Adrenal gland (tissue), 12 donors: ENCODE measurements around the gene GRPEL1. TPM values are rescaled to one million over a fixed set of nuclear protein-coding genes. Genes with fewer than 3 reads are reported as not detected.
A peak's percentile ranks its signal among the peaks of the same experiment; 100 is the strongest.

Experiments
- DNase-seq, 7 donors: peaks; one replicate each; pipeline ENCODE4 v3.0.0-alpha.2; 2019 to 2020
- H3K27ac ChIP-seq, 5 donors: fragments of 200-600 bp; sonication (generic) in 4 of 5; 1 replicate in 3 of 5; 2 replicates in 2 of 5; pipeline versions ENCODE4 v1.5.1 to v1.8.0; 2016 to 2020; ENCODE audit warnings: mild to moderate bottlenecking in 1 of 5
- H3K27me3 ChIP-seq: fragments of 200-600 bp; 2 replicates; pipeline ENCODE4 v1.8.0; 2021
- H3K36me3 ChIP-seq, 2 donors: fragments of 200-600 bp; replicated peaks in 1 of 2; 1 replicate in 1 of 2; 2 replicates in 1 of 2; pipeline versions ENCODE4 v1.5.1 to v1.8.0; 2018 to 2022
- H3K4me1 ChIP-seq, 2 donors: fragments of 200-600 bp; replicated peaks in 1 of 2; 1 replicate in 1 of 2; 2 replicates in 1 of 2; pipeline versions ENCODE4 v1.5.1 to v1.8.0; 2018 to 2021
- H3K4me3 ChIP-seq, 4 donors: fragments of 200-600 bp; sonication (generic) in 3 of 4; one replicate each; pipeline ENCODE4 v1.5.1; 2016 to 2018
- H3K9me3 ChIP-seq, 3 donors: fragments of 200-600 bp; sonication (generic) in 1 of 3; replicated peaks in 1 of 3; 1 replicate in 2 of 3; 2 replicates in 1 of 3; pipeline versions ENCODE4 v1.5.1 to v1.8.0; 2016 to 2021
- POLR2A ChIP-seq, 2 donors: fragments of 450-650 bp; IDR thresholded peaks; one replicate each; pipeline ENCODE4 v1.6.1; 2017; ENCODE audit warnings: antibody characterized with exemption in 2 of 2, mild to moderate bottlenecking in 2 of 2, moderate library complexity in 1 of 2
- WGBS, 4 donors: extraction: QIAGEN DNeasy Blood & Tissue Kit in 2 of 4; methylation state at CpG; one replicate each; pipeline versions ENCODE4 v1.1.5 to v1.1.7; 2013 to 2017; 5-methylcytosine and 5-hydroxymethylcytosine counted together
- intact Hi-C, 2 donors: fragments of 100-400 bp; cut with DNase I; formaldehyde crosslinking; loops; one replicate each; pipeline versions ENCODE4 v1.14.1 to v1.15.0; 2022 to 2023
- polyA plus RNA-seq, 3 donors: library from polyadenylated mRNA; stranded (reverse); fragments of 200-250 nt in 2 of 3; fragments of 350-450 nt in 1 of 3; fragmentation: Illumina TruSeq in 1 of 3; extraction: RNeasy Lipid Tissue Mini Kit (QIAGEN cat#74804) in 1 of 3; gene quantifications; one replicate each; pipeline ENCODE4 v1.2.3, GENCODE V29; 2013 to 2014
- total RNA-seq, 9 donors: library from RNA; depleted of rRNA in 4 of 9; stranded (reverse); fragments of >200 nt in 4 of 9; fragments of 120-200 nt in 1 of 9; fragmentation: NEBNext Ultra II Directional in 1 of 9; extraction: Animal tissue kit (Norgen Biotek cat#: 25700) in 1 of 9; gene quantifications; one replicate each; pipeline versions ENCODE4 v1.1.0 to v1.2.4, GENCODE V29; 2013 to 2023
- TF ChIP-seq, protein P1 (sequence below), 6 experiments: fragments of 450-650 bp in 4 of 6; fragments of 200-600 bp in 2 of 6; sonication (generic) in 1 of 6; IDR thresholded peaks; 1 replicate in 5 of 6; 2 replicates in 1 of 6; pipeline versions ENCODE4 v1.5.1 to v1.8.0; 2016 to 2021; ENCODE audit warnings: antibody characterized with exemption in 6 of 6, mild to moderate bottlenecking in 2 of 6, moderate library complexity in 1 of 6
- donor health status: healthy with polysubstance abuse.
- donor health status: Bipolar disorder and iron deficiency.
- donor health status: DM: yes; HTN: yes; CAD: no.
- donor health status: DM: no; HTN: no; CAD: no.
- donor health status: DM: no; HTN: no; CAD: no.
- donor health status: DM: yes; HTN: yes; CAD: no.

The GRPEL1 gene
- total and polyA plus RNA-seq, 12 donors = 35.8 to 439 (median 80.0) TPM

GRCh38 chr4:7024336-7024890 is 43.5 kb downstream of the GRPEL1 start:
- no peak for TF ChIP-seq POLR2A (IDR thresholded peaks at IDR 0.05)
- TF ChIP-seq, protein P1, sequence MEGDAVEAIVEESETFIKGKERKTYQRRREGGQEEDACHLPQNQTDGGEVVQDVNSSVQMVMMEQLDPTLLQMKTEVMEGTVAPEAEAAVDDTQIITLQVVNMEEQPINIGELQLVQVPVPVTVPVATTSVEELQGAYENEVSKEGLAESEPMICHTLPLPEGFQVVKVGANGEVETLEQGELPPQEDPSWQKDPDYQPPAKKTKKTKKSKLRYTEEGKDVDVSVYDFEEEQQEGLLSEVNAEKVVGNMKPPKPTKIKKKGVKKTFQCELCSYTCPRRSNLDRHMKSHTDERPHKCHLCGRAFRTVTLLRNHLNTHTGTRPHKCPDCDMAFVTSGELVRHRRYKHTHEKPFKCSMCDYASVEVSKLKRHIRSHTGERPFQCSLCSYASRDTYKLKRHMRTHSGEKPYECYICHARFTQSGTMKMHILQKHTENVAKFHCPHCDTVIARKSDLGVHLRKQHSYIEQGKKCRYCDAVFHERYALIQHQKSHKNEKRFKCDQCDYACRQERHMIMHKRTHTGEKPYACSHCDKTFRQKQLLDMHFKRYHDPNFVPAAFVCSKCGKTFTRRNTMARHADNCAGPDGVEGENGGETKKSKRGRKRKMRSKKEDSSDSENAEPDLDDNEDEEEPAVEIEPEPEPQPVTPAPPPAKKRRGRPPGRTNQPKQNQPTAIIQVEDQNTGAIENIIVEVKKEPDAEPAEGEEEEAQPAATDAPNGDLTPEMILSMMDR (IDR thresholded peaks at IDR 0.05) = no peak
- intact Hi-C loops = no loop called here
- Histone ChIP-seq H3K9me3 (no peaks in the 10 kb centered on the region), H3K4me3 (no peak overlapping the region), H3K27ac (no peak overlapping the region), H3K36me3 (peaks cover 0 to 61% of the 10 kb centered on the region in 2 donors), H3K4me1 (peaks cover 4 to 16% of the 10 kb centered on the region in 2 donors), H3K27me3 (no peaks in the 10 kb centered on the region)
- 94 to 96% (median 95%) methylated on average over 12 to 19 of the region's 19 CpGs for WGBS, 4 donors
- no peak for DNase-seq

GRCh38 chr4:7023901-7024300 is 44.0 kb downstream of the GRPEL1 start:
- Histone ChIP-seq H3K27me3 (no peaks in the 10 kb centered on the region), H3K4me3 (no peak overlapping the region), H3K36me3 (peaks cover 0 to 65% of the 10 kb centered on the region in 2 donors), H3K27ac (peak overlapping the region in 1 of 5 donors; percentile 87), H3K9me3 (no peaks in the 10 kb centered on the region), H3K4me1 (peaks cover 4 to 16% of the 10 kb centered on the region in 2 donors)
- no peak for DNase-seq
- intact Hi-C loops = no loop called here
- TF ChIP-seq, protein P1 (IDR thresholded peaks at IDR 0.05) = no peak
- no peak for TF ChIP-seq POLR2A (IDR thresholded peaks at IDR 0.05)
- WGBS, 4 donors = 86 to 100% (median 93%) methylated on average over 4 to 12 of the region's 12 CpGs

DNA sequence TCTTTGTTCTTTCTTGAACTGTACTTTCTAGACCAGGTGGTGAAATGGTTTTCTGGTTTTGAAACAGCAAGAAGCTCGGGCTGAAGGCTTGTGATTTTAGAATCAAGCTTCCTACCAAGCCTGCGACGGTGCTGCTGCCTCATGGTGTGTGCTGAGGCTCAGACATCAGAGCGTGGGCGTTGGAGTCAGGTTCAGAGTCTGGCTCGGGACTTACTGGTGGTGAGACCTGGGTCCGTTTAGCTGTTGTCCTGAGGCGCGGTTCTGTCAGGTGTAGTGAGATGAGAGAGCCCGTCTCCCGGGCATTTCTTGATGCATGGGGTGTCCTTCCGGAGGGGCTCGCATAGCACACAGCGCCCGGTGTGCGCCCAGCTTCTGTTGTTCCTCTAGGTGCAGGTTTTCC is 44.4 kb downstream of the GRPEL1 start:
- peaks cover 0 to 69% of the 10 kb centered on the region in 2 donors for H3K36me3 ChIP-seq
- H3K4me1 ChIP-seq = peaks cover 4 to 16% of the 10 kb centered on the region in 2 donors
- no peak for TF ChIP-seq POLR2A (IDR thresholded peaks at IDR 0.05)
- TF ChIP-seq, protein P1 (IDR thresholded peaks at IDR 0.05) = no peak
- H3K27me3 ChIP-seq = no peaks in the 10 kb centered on the region
- peak overlapping the region in 2 of 5 donors; percentile 84 to 87 for H3K27ac ChIP-seq
- no peaks in the 10 kb centered on the region for H3K9me3 ChIP-seq
- no peak for DNase-seq
- no peak overlapping the region for H3K4me3 ChIP-seq
- intact Hi-C loops = no loop called here
- 92 to 96% (median 95%) methylated on average over 13 to 16 of the region's 16 CpGs for WGBS, 4 donors

GRCh38 chr4:7021930-7022664 is 45.8 kb downstream of the GRPEL1 start:
- Histone ChIP-seq H3K9me3 (no peaks in the 10 kb centered on the region), H3K36me3 (peaks cover 0 to 77% of the 10 kb centered on the region in 2 donors), H3K27ac (peak overlapping the region; percentile 63 to 87 (median 65)), H3K4me3 (no peak overlapping the region), H3K4me1 (peaks cover 4 to 16% of the 10 kb centered on the region in 2 donors), H3K27me3 (no peaks in the 10 kb centered on the region)
- 51 to 70% (median 54%) methylated on average over 13 of the region's 13 CpGs for WGBS, 4 donors
- peak in 1 of 2 donors; percentile 53 for TF ChIP-seq POLR2A (IDR thresholded peaks at IDR 0.05)
- TF ChIP-seq, protein P1 (IDR thresholded peaks at IDR 0.05) = no peak
- intact Hi-C loops = no loop called here
- peak; percentile 49 to 92 (median 88) for DNase-seq
